Right kidney (tissue), 1 donor: ENCODE data around the gene ABHD16A.

ENCODE experiments used
- DNase-seq: peaks from one replicate; pipeline ENCODE4 v3.0.0-alpha.2; 2016

The ABHD16A gene

DNA sequence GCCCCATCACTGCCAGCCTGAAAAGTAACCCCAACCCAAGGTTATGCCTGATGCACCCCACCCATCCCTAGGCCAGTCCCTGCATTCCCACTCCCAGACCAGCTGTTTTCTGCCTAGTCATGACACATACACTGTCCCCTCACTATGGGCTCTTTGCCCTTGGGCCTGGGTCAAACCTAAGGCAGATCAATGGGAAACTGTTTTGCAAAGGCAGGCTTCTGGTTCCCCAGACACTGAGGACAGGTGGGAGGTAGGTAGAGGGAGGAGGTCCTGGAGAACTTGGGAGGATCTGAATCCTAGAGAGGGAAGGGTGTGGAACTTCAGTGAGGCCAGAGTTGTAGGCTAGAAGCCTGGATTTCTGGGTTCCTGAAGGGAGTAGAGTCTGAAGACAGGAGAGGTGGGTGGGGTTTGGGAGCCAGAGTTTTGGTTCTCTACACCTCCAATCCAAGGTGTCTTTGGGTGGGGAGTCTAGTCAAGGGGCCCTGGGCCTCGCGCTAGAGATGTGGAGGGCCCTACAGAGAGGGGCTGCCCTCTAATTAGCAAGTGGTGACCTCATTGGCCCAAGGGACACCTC lies 31.2 kb upstream of the ABHD16A start:
- DNase-seq: no peak

DNA sequence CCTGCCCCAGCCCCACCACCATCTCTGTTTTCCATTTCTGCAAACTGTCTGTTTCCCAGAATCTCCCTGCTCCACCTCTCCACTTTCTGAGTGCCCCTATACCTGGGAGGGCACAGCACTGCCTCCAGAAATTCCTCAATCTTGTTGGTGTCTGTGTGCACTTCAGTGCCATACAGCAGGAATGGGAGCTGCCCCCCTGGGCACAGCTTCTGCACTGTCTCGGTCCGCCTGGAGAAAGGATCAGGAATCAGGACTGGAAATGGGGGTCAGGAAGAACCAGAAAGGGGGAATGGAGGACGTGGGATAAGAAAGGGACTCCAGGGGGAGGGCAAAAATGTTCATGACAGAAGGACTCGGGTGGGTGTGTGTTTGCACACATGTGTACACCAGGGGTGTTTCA lies 30.6 kb upstream of the ABHD16A start:
- no peak for DNase-seq

DNA sequence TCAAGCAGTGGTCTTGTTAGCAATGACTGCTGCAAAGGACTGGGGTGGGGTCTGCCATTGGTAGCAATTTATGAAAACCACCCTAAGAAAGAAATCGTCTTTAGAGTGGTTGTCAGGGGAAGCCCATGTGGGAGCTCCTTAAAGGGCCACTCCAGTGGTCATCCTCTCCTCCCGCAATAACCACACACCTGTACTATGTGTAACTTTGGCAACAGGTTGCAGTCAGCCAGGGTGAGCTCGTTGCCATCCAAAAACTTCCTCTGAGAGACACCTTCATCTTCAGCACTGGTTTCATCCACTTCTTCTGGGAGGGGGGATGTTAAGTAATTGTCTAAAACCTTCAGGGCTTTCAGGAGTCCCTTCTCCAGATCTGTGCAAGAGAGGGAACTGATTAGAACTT lies 28.9 kb upstream of the ABHD16A start:
- no peak for DNase-seq

DNA sequence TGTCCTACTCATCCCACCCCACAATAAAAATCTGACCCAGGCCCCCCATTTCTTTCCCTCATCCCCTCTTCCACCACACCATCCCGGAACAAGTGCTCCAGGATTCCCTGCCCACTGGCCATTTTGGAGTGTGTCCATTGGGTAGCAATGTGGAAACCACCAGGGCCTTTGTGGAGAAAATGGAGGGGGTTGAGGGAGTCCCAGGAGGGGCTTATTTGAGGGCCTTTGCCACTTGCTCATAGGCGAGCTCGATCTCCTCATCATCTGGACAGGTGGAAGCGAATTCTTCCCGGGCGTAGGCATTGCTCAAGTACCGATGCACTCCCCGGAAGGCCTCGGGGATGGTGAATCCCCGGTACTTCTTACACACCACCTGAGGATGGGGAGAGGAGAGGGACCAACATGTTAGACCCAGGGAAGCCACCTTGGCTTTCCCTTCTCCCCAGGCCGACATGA lies 27.5 kb upstream of the ABHD16A start:
- no peak for DNase-seq

DNA sequence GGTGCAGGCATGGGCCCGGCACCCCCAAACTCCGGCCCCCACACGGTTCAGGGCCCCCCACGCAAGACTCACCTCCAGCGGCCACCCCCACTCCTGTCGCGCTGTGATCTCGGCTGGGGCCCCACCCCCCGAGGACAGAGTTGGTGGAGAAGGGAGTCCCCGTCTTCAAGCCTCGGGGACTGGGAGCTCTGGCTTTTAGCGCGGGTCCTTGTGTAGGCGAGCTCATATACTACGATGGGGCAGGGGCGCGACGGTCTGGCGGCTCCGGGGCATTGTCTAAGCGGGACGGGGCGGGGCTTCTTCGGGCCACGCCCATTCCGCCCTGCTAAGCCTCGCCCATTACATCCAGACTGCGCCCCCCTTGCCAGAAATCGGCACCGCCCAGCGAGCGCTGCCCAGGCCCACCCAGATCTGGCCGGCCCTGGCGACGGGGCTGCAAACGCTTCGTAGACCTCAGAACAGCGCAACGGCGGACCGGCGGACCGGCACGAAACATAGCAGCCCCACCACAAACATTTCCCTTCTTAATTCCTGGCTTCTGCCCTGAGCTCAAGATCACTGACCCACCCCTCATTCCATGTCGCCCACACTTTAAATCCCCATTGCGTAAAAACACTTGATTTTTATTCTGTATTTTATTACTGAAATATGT lies 27.0 kb upstream of the ABHD16A start:
- DNase-seq: peak; percentile 92

DNA sequence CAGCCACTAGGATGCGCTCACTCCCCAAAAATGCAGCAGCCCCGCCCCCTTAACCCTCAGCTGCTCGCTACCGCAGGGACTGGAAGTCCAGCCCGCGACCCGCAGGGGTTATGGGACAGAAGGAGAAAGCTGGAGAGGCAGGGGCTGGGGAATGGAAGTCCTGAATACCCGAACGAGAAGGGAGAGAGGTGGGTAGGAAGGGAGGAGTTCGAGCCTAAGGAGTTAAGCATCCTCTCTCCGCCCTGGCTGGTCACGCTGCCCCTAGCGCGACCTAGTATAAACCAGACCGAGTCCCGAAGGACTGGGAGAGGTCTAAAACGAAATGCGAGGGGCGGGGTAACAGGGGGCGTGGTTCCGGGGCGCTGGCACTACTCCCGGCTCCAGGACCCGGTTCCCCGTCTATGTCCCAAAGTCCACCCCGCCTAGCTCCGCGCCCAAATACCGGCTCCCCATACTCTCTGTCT lies 26.4 kb upstream of the ABHD16A start:
- DNase-seq: peak; percentile 97

DNA sequence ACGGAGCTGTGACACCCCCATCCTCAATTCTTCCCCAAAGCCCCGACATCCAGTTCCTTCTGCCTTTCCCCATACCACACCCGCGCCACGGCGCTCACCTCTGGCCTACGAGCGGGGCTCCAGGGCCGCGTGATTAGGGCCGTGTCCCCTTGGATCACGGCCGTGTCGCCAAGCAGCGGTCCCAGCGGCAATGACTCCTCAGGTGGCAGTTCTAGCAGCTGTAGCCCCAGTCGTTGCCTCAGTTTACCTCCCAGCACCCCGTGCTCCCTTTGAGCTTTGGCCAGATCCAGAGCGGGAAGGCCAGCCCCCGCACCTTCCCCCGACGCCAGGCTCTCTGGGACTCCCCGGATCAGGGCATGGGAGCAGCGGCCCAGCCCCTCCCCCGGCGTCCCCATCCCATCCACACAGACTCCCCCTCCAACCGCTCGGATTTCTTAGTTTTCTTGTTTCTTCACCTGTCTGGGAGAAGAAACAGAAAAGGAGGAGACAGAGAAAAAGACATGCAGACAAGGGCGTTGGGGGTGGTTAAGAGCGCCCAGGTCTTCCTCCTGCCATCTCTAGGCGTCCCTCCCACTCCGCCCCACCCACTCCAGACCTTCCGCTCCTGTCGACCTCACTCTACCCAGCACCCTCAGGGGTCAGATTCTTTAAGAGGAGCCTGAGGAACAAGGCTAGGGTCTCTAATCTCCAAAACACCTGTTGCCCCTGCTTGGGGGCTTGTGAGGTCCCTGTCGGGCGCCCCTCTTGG lies 25.8 kb upstream of the ABHD16A start, which contains the start of gene DDAH2:
Gene DDAH2, minus strand, starts transcription at position 533 of the 748 bp plus-strand sequence. Its CDS starts 138 bp downstream, at position 395.
- DNase-seq: peak; percentile 36

DNA sequence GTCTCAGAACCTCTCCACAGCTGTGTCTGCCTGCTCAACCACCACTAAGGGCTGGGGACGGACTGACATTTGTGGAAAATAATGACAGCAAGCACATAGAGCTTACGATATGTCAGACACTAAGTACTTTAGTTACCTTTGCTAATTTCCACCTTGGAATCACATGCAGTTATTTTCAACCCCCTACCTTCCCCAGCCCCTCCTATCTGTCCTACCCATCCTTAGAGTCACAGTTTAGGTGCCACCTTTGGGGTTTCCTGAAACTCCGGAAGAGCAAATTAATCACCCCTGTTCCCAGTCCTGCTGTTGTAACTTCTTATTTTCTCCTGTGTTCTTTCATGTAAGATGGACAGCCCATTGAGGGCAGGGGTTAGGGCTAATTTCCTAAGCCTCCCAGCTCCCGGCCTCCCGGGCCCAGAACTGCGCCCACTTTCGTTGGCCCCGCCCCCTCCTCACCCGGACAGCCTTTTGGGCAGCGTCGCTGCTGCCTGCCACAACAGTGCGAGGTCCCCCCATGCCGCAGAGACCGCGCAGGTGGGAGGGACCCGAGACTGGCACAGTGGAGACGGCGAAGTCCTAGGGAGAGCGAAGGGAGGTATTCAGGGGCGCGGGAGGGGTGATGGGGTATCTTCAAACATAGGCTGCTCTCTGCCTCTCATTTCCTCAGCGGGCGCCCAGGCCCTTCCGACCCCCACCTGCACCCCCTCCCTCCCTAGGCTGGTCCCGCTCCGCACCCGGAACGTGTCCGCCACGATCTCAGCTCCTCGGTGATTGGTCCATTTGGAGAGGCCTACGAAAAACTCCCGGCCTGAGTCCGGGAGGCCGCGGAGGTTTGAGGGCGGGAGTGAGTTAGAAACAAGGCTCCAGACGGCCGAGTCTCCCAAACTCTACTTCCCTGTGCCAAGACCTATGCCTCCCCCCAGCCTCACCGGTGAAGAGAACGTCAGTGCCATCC lies 24.9 kb upstream of the ABHD16A start:
- DNase-seq: no peak

DNA sequence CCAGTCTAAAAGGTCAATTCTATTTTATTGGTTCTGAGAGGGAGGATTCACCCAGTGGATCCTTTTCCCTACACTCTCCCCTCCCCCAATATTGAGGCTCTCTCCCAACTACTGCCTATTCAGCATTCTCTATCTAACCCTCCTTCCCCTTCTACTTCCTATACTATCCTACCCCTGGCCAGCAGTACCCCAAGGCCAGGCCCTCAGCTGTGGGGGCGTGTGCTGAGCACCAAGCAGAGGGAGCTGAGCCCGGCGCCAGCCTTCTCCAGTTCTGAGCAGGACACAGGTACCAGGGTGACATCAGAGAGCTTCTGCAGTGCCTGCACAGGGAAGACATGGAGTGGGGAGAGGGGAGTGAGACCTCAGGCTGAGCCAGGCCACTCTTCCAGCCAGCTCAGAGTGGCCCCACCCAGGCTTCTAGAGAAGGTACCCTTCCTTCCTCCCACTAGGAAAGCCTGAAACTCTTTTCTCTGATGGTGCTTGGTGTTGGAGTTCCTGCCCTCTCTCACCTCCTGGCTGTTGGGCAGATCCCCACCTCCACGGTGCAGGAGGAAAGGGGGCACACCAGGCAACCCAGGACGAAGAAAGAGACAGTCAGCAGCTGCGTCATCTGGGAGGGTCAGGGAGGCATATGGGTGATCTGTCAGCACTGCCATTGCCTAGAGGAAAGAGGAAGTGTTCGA lies 24.1 kb upstream of the ABHD16A start:
- no peak for DNase-seq

DNA sequence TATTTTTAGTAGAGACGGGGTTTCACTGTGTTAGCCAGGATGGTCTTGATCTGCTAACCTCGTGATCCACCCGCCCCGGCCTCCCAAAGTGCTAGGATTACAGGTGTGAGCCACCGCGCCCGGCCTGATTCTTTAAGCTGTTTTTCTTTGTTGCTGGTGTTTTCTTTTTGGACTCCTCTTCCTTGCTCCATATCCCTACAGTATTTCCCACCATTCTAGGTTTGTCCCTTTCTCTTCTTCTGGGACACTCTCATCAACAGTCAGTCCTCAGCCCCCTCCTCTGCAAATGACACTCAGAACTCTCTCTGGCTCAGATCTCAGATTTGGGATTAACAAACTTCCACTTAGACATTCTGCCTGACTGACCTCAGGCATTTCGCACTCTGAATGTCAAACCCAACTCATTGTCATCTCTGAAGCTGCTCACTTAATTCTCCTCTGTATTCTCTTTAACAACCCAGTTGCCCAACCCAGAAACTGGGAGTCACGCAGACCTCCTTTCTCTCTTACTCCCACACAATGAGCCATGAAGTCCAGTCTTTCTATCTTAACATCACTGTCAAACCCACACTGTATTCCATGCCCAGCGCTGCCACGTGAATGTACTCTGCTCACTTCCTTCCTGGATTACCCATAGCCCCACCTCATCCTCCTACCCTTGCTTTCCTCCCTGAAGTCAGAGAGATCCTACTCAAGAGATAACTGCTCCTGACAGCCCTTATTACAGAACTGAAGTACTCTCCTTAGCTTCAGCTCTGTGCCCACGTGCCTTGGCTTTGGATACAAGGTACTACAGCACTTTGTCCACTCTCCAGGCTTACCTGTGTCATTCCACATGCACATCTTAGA lies 22.6 kb upstream of the ABHD16A start:
- no peak for DNase-seq

DNA sequence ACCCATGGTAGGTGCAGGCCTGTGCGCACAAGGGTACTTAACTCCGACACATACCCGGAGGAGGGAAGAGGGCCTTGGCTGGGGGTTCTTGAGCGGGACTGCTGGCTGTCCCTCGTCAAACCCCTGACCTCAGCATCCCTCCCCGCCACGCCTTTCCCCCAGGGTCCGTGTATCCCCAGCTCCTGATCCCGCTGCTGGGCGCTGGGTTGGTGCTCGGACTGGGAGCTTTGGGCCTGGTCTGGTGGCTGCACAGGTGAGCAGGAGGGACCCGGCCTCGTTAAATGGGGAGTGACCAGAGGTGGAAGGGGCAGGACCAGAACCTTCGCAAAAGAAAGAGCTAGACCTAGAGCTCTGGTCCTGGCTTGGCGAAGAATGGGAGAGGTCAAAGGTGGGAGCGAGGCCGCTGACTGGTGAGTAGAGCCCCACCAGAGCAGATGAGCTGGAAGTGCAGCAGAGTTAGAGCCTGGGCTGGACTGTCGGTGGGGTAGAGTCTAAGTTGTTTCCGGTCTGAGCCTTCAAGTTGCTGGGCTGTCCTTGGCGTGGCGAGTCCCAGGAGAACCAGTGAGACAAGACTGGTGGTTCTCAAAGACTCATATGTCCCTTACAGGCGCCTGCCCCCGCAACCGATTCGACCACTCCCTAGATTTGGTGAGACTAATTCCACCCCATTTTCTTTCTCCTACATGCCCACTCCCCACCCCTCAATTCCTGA lies 21.0 kb upstream of the ABHD16A start:
- no peak for DNase-seq

DNA sequence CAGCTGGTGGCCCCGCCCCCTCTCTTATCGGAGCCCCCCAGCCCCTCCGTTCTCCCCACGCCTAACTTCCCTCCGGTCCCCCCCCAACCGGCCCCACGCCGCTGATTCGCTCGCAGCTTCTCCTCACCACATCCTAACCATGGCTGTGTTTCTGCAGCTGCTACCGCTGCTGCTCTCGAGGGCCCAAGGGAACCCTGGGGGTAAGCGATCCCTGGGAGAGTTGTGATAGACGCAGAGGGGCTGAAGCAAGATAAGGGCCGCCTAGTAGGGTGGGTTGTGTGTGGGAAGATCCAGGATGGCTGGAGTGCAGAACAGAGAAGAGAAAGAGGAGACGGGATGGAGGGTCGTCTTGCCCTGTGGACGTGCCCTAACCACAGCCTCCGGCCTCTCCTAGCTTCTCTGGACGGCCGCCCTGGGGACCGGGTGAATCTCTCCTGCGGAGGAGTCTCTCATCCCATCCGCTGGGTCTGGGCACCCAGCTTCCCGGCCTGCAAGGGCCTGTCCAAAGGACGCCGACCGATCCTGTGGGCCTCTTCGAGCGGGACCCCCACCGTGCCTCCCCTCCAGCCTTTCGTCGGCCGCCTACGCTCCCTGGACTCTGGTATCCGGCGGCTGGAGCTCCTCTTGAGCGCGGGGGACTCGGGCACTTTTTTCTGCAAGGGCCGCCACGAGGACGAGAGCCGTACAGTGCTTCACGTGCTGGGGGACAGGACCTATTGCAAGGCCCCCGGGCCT lies 20.3 kb upstream of the ABHD16A start, which contains the start of gene MPIG6B:
Gene MPIG6B, plus strand, starts transcription at position 129 of the 735 bp plus-strand sequence. Its CDS starts 11 bp downstream, at position 140.
- no peak for DNase-seq

DNA sequence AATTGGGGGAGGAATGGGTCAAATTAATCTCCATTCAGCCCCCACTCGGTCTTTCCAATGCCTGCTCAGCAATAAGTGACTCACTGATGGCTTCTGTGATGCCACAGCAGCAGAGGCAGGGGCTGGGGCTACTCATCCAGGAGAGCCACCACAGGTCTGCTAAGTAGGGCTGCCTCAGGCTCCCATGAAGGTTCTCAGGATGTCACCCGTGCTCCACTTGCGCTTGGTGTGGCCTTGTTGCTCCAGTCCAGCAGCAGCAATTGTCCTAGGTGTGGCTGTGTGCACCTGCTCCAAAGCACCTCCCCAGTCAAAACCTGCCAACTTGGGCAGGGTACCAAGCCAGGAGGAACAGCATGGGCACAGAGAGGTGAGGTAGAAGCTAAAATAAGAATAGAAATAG lies 19.0 kb upstream of the ABHD16A start:
- no peak for DNase-seq

DNA sequence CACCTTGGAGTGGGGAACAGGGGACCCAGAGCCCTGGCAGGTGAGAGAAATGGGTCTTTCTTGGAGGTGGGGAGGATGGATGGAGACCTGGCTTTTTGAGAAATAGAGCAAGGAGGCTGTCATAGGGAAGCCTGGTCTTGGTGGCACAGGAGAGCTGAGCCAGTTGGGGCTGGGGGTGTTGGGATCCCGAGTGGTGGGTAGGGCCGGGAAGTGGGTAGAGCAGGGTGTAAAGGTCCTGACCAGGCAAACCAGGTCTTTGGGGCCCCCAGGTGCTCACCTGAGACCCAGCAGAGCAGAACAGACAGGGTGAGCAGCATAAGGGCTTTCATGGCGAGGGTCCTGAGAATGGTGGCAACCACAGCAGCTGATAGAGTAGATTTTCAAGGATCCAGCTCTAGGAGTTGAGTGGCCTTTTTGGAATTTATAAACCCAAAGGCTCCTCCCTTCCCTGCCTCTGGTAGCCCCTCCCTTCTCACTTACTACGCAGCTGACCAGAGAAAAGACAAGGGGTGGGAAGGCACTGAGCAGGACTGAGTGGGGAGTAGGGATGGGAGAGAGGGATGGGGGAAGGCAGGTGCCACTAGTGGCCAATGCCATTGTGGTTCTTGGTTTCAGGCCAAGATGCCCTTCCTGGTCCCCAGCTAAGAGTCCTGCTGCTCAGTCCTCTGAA lies 18.4 kb upstream of the ABHD16A start, which contains the start of gene LY6G6C:
Gene LY6G6C, minus strand, starts transcription at position 396 of the 670 bp plus-strand sequence. Its CDS starts 67 bp downstream, at position 329.
- no peak for DNase-seq

DNA sequence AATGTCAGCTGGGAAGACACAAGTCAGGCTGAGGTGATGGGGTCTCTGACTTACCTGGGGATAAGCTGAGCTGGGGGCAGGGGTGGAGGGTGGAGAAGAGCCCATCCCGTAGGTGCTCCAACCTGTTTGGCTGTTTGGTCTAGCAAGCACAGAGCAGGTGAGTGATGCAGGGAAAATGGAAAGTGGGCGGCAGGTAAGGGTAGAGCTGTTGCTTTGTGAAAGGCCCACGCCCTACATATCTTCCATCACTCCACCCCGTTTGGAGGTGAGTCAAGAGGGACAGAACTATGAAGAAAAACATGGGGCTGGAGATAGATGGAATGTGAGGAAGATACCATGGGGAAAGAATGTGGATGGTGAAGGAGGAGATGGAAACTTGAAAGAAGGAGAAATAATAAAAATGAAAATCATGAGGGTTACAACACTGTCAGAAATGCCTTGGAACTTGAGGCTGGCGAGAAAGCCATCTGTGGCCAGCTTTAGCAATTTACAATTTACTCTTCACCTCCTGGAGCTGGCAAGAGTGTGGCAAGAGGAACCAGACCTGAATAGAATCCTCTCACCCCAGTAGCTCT lies 17.2 kb upstream of the ABHD16A start:
- DNase-seq: no peak

DNA sequence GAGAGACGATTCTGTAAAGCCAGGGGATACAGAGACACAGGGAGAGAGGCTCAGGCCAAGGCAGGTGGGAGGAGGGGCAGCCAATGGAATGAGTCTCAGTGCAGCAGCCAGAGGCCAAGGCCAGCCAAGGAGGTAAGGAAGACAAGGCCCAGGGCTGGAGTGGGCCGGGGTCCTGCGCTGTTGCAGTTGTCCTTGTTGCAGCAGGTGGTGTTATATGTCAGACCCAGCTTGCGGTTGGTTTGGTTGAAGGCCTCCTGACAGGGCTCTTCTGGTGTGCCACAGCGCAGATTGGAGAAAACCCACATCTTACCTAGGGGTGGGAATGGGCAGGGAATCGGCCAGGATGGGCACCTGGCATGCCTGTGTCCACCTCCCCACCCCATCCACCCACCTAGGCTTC lies 15.9 kb upstream of the ABHD16A start:
- no peak for DNase-seq

DNA sequence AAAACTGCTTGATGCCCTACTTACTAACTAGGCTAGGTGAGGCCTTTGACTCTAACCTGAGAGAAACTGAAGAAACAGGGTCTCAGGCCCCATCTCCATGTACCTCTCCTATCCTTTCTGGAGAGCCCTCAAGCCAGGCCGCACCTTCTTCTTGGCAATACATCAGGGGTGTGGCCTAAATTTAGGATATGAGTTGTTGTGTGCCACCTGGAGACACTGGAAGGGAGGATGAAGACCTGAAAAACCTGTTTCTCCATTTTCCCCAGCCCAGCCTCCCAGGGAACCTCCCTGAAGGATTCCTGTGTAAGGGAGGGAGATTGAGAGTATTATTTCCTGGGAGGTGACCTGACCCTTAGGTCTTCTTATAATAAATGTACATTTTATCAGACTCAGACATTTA lies 15.1 kb upstream of the ABHD16A start:
- DNase-seq: no peak
